Caco-2 (cell line): Measurements from ENCODE around the gene OPA1. TPM values are rescaled to one million over a fixed set of nuclear protein-coding genes. Genes with fewer than 3 reads are reported as not detected.

ENCODE experiments used
- BruUV-seq: library from RNA; stranded (reverse); fragments of 400-500 nt; replicated peaks from 2 replicates; lab custom pipeline; 2021; lab: Mats Ljungman, UMichigan
- CTCF ChIA-PET: fragments of 300-600 bp; sonication (Branson Sonifier 250); formaldehyde crosslinking; loops from one replicate; lab custom pipeline; 2022; ENCODE audit warnings: antibody characterized with exemption; lab: Charles Lee
- POLR2A ChIA-PET: fragments of 300-600 bp; sonication (Branson Sonifier 250); formaldehyde crosslinking; loops from one replicate; lab custom pipeline; 2022; ENCODE audit warnings: antibody characterized with exemption; lab: Charles Lee
- DNase-seq, 2 experiments: peaks; one replicate each; pipeline versions ENCODE4 v3.0.0 to v3.0.0-alpha.2; 2020 to 2022
- H3K27me3 ChIP-seq: replicated peaks from 2 replicates; pipeline ENCODE4 v1.6.0; 2011; ENCODE audit warnings: low read length; ENCODE audit not compliant: control insufficient read depth, insufficient read depth
- H3K36me3 ChIP-seq: 2 replicates; pipeline ENCODE4 v1.5.1; 2011; ENCODE audit warnings: low read length; ENCODE audit not compliant: control insufficient read depth, insufficient read depth
- H3K4me1 ChIP-seq: fragments of 250-450 bp; sonication (Bioruptor Pico); 2 replicates; pipeline ENCODE4 v1.5.1; 2020; ENCODE audit warnings: mild to moderate bottlenecking
- H3K4me3 ChIP-seq: 2 replicates; pipeline ENCODE4 v1.5.1; 2011; ENCODE audit warnings: low read depth, mild to moderate bottlenecking, control low read depth, low read length
- H3K9me3 ChIP-seq: fragments of 250-450 bp; sonication (Bioruptor Pico); 2 replicates; pipeline ENCODE4 v1.5.1; 2020; ENCODE audit warnings: mild to moderate bottlenecking, moderate library complexity
- H3K27ac Mint-ChIP-seq: one replicate; pipeline ENCODE4 v1.8.0; 2022; ENCODE audit warnings: mixed read lengths; ENCODE audit not compliant: unreplicated experiment
- H3K27me3 Mint-ChIP-seq: one replicate; pipeline ENCODE4 v1.8.0; 2022; ENCODE audit warnings: mixed read lengths; ENCODE audit not compliant: insufficient read depth, unreplicated experiment
- H3K36me3 Mint-ChIP-seq: one replicate; pipeline ENCODE4 v1.8.0; 2022; ENCODE audit warnings: mild to moderate bottlenecking, mixed read lengths; ENCODE audit not compliant: insufficient read depth, unreplicated experiment
- H3K4me1 Mint-ChIP-seq: one replicate; pipeline ENCODE4 v1.8.0; 2022; ENCODE audit warnings: low read depth, mixed read lengths; ENCODE audit not compliant: unreplicated experiment
- H3K4me3 Mint-ChIP-seq: one replicate; pipeline ENCODE4 v1.8.0; 2022; ENCODE audit warnings: mild to moderate bottlenecking, moderate library complexity, mixed read lengths; ENCODE audit not compliant: unreplicated experiment
- H3K9me3 Mint-ChIP-seq: one replicate; pipeline ENCODE4 v1.8.0; 2022; ENCODE audit warnings: mixed read lengths; ENCODE audit not compliant: unreplicated experiment
- intact Hi-C: fragments of 100-400 bp; cut with micrococcal nuclease; formaldehyde crosslinking; loops from one replicate; pipeline ENCODE4 v1.10.0; 2022; ENCODE audit not compliant: unreplicated experiment
- total RNA-seq: library from RNA; stranded (reverse); gene quantifications from 2 replicates; pipeline ENCODE4 v1.2.3, GENCODE V29; 2022
- TF ChIP-seq, protein P1 (sequence below), 2 experiments: fragments of 200-600 bp in 1 of 2; IDR thresholded peaks; 1 replicate in 1 of 2; 2 replicates in 1 of 2; pipeline versions ENCODE4 v1.5.1 to v1.8.0; 2011 to 2022; ENCODE audit warnings: antibody characterized with exemption in 1 of 2, control low read depth in 1 of 2, inconsistent platforms in 1 of 2, low read depth in 1 of 2, low read length in 1 of 2, mild to moderate bottlenecking in 1 of 2, moderate library complexity in 1 of 2; ENCODE audit not compliant: insufficient read depth in 1 of 2, severe bottlenecking in 1 of 2, unreplicated experiment in 1 of 2

OPA1 gene
- total RNA-seq, 1 experiment from 2014 or later = 61.4 TPM

DNA sequence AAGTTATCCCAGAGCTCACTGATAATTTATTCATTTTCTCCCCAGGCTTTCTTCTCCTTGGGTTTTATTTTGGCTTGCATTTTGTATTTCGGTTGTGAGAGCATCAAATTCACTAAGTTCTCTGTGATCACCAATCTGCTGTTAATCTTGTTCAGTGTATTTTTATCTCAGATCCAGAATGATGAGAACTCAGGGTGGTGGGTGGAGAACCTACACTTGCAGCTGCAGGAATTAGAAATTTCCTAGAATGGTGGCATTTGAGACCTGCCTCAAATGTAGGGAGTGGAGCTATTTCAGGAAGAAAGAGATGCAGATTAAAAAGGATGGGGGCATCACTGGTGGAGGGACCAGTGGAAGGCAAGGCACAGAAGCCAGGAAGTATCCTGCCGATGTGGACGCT, 129.6 kb downstream of the OPA1 start:
- intact Hi-C loops = no loop called here
- TF ChIP-seq, protein P1, sequence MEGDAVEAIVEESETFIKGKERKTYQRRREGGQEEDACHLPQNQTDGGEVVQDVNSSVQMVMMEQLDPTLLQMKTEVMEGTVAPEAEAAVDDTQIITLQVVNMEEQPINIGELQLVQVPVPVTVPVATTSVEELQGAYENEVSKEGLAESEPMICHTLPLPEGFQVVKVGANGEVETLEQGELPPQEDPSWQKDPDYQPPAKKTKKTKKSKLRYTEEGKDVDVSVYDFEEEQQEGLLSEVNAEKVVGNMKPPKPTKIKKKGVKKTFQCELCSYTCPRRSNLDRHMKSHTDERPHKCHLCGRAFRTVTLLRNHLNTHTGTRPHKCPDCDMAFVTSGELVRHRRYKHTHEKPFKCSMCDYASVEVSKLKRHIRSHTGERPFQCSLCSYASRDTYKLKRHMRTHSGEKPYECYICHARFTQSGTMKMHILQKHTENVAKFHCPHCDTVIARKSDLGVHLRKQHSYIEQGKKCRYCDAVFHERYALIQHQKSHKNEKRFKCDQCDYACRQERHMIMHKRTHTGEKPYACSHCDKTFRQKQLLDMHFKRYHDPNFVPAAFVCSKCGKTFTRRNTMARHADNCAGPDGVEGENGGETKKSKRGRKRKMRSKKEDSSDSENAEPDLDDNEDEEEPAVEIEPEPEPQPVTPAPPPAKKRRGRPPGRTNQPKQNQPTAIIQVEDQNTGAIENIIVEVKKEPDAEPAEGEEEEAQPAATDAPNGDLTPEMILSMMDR (IDR thresholded peaks at IDR 0.05; ENCODE audit: insufficient read depth in 1 of 2, low read depth in 1 of 2, low read length in 1 of 2, severe bottlenecking in 1 of 2, unreplicated experiment in 1 of 2) = no peak
- no peaks in the 10 kb centered on the region for H3K36me3 ChIP-seq
- H3K4me1 ChIP-seq = no peaks in the 10 kb centered on the region
- H3K4me3 ChIP-seq = no peak overlapping the region
- Mint-ChIP-seq H3K4me1 (no peaks in the 10 kb centered on the region), H3K9me3 (peaks cover 22% of the 10 kb centered on the region), H3K4me3 (no peak overlapping the region), H3K36me3 (no peaks in the 10 kb centered on the region), H3K27ac (no peak overlapping the region), H3K27me3 (no peaks in the 10 kb centered on the region)
- 0 out of 2 replicates have a peak, but pooled peaks cover 3% of the 10 kb centered on the region for H3K9me3 ChIP-seq
- ChIA-PET CTCF (no interaction called here), POLR2A (interaction anchor here (0.6 kb wide), 1 partner anchor 491 kb away, joined by 4 read pairs; no protein-coding TSS in a partner anchor)
- H3K27me3 ChIP-seq = no peaks in the 10 kb centered on the region
- DNase-seq = no peak
- BruUV-seq = no TSS peak

DNA sequence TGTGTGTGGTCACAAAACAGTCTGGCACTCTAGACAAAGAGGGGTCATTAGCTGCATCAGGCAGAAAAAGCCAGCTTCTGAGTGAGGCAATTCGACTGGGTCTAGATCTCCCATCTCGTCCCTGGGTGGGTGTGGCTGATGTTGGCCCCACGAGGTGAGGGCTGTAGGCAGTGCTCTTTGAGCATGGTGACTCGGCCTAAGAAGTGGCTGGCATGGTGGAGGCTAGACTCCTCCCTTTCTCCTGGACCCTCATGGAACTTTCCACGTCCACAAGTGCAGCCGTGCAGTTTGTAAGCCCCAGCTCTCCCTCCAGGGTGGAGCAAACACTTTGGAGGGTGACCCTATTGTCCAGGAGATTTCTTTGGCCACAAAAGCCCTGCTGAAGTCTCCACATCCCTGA, 134.1 kb downstream of the OPA1 start:
- Histone ChIP-seq H3K4me1 (peaks cover 4% of the 10 kb centered on the region), H3K4me3 (no peak overlapping the region), H3K27me3 (no peaks in the 10 kb centered on the region), H3K36me3 (no peaks in the 10 kb centered on the region), H3K9me3 (no peaks in the 10 kb centered on the region)
- BruUV-seq = no TSS peak
- H3K4me3 Mint-ChIP-seq = no peak overlapping the region
- H3K27ac Mint-ChIP-seq = no peak overlapping the region
- ChIA-PET POLR2A (no interaction called here), CTCF (no interaction called here)
- H3K4me1 Mint-ChIP-seq = no peaks in the 10 kb centered on the region
- DNase-seq = no peak
- intact Hi-C loops = no loop called here
- H3K36me3 Mint-ChIP-seq = no peaks in the 10 kb centered on the region
- no peaks in the 10 kb centered on the region for H3K27me3 Mint-ChIP-seq
- TF ChIP-seq, protein P1 (IDR thresholded peaks at IDR 0.05; ENCODE audit: insufficient read depth in 1 of 2, low read depth in 1 of 2, low read length in 1 of 2, severe bottlenecking in 1 of 2, unreplicated experiment in 1 of 2) = no peak
- H3K9me3 Mint-ChIP-seq = no peaks in the 10 kb centered on the region

- DNase-seq = no peak
- H3K4me1 Mint-ChIP-seq = no peaks in the 10 kb centered on the region
- no peak overlapping the region for H3K27ac Mint-ChIP-seq
- no peak overlapping the region for H3K4me3 Mint-ChIP-seq
- no peaks in the 10 kb centered on the region for H3K9me3 Mint-ChIP-seq
- no peaks in the 10 kb centered on the region for H3K36me3 Mint-ChIP-seq
- Histone ChIP-seq H3K9me3 (no peaks in the 10 kb centered on the region), H3K36me3 (no peaks in the 10 kb centered on the region), H3K4me1 (peaks cover 13% of the 10 kb centered on the region), H3K4me3 (no peak overlapping the region), H3K27me3 (no peaks in the 10 kb centered on the region)
- intact Hi-C loops = no loop called here
- no peaks in the 10 kb centered on the region for H3K27me3 Mint-ChIP-seq
- TF ChIP-seq, protein P1 (IDR thresholded peaks at IDR 0.05; ENCODE audit: insufficient read depth in 1 of 2, low read depth in 1 of 2, low read length in 1 of 2, severe bottlenecking in 1 of 2, unreplicated experiment in 1 of 2) = no peak
- POLR2A ChIA-PET = no interaction called here
- no TSS peak for BruUV-seq
- CTCF ChIA-PET = no interaction called here
Measured at GRCh38 chr3:193728429-193729087, 135.6 kb downstream of the OPA1 start.
